Tibial artery (tissue), 4 donors: ENCODE measurements around the gene BTBD19.

Source experiments
- DNase-seq, 2 donors: peaks; one replicate each; pipeline ENCODE4 v3.0.0-alpha.2; 2019
- H3K27ac ChIP-seq, 2 donors: fragments of 200-600 bp; sonication (generic) in 1 of 2; 1 replicate in 1 of 2; 2 replicates in 1 of 2; pipeline ENCODE4 v1.5.1; 2018 to 2019; ENCODE audit warnings: mild to moderate bottlenecking in 1 of 2
- H3K27me3 ChIP-seq, 2 donors: fragments of 200-600 bp; sonication (generic) in 1 of 2; one replicate each; pipeline versions ENCODE4 v1.5.1 to v1.6.0; 2016 to 2019
- H3K36me3 ChIP-seq, 3 donors: fragments of 200-600 bp; sonication (generic) in 2 of 3; one replicate each; pipeline ENCODE4 v1.5.1; 2016 to 2019; ENCODE audit warnings: mild to moderate bottlenecking in 2 of 3
- H3K4me1 ChIP-seq, 4 donors: fragments of 200-600 bp; sonication (generic) in 2 of 4; 1 replicate in 3 of 4; 2 replicates in 1 of 4; pipeline ENCODE4 v1.5.1; 2016 to 2019
- H3K4me3 ChIP-seq, 2 donors: fragments of 200-600 bp; sonication (generic) in 1 of 2; 1 replicate in 1 of 2; 2 replicates in 1 of 2; pipeline ENCODE4 v1.5.1; 2018 to 2019; ENCODE audit warnings: mild to moderate bottlenecking in 2 of 2
- H3K9me3 ChIP-seq, 3 donors: fragments of 200-600 bp; sonication (generic) in 1 of 3; one replicate each; pipeline ENCODE4 v1.5.1; 2016 to 2019
- intact Hi-C: fragments of 100-400 bp; cut with DNase I; formaldehyde crosslinking; loops from one replicate; pipeline ENCODE4 v1.15.0; 2023; ENCODE audit warnings: low total_unique reads
- TF ChIP-seq, protein P1 (sequence below), 2 experiments: fragments of 200-600 bp in 1 of 2; fragments of 450-650 bp in 1 of 2; IDR thresholded peaks; one replicate each; pipeline ENCODE4 v1.5.1; 2017 to 2019; ENCODE audit warnings: antibody characterized with exemption in 2 of 2, mild to moderate bottlenecking in 1 of 2, moderate library complexity in 1 of 2

Gene BTBD19

DNA sequence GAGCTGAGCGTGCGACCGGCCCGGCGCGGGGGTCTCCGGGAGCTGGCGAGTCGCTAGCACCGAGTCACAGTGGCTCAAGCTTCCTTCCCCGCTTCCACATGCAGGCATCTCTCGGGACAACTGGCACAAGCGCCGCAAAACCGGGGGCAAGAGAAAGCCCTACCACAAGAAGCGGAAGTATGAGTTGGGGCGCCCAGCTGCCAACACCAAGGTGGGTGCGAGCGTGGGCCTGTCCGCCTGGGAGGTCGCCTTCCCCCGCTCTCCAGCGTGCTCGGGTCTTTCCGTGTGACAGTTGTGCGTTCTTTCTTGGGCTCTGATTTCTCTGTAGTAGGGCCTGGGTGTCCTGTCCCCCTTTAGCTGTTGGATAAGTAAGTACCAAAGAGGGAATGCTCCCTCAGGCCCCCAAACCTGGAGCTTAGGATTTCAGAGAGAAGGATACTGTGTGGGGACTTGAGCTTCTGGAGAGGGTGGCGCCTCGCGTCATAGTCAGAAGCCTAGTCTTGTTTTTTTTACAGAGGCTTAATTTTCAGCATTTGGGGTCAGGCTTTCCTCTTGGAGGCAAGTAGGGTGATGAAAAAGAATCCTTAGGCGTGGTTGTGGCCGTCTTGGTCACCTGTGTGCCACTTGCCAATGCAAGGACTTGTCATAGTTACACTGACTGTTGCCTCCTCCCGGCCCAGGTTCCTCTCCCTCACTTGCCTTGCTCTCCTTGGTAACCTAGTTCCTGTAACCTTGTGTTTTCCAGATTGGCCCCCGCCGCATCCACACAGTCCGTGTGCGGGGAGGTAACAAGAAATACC is 32.2 kb upstream of the BTBD19 start:
- TF ChIP-seq, protein P1, sequence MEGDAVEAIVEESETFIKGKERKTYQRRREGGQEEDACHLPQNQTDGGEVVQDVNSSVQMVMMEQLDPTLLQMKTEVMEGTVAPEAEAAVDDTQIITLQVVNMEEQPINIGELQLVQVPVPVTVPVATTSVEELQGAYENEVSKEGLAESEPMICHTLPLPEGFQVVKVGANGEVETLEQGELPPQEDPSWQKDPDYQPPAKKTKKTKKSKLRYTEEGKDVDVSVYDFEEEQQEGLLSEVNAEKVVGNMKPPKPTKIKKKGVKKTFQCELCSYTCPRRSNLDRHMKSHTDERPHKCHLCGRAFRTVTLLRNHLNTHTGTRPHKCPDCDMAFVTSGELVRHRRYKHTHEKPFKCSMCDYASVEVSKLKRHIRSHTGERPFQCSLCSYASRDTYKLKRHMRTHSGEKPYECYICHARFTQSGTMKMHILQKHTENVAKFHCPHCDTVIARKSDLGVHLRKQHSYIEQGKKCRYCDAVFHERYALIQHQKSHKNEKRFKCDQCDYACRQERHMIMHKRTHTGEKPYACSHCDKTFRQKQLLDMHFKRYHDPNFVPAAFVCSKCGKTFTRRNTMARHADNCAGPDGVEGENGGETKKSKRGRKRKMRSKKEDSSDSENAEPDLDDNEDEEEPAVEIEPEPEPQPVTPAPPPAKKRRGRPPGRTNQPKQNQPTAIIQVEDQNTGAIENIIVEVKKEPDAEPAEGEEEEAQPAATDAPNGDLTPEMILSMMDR (IDR thresholded peaks at IDR 0.05): no peak
- peaks cover 0 to 27% (median 15%) of the 10 kb centered on the region in 4 donors for H3K4me1 ChIP-seq
- intact Hi-C loops: loop anchor here (5.0 kb wide), 1 partner anchor 44 kb away; the partner anchor contains the start of gene RNU5D-1

DNA sequence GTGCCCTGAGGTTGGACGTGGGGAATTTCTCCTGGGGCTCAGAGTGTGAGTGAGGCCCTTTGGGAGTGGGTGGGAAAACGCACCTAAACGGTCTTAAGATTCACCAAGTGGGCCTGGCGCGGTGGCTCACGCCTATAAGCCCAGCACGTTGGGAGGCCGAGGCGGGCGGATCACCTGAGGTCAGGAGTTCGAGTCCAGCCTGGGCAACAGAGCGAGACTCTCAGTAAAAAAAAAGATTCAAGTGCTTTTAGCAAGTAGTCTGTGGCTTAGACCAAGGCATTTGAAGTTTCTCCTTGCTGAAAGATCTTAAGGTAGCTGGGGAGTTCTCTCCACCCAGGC is 31.6 kb upstream of the BTBD19 start:
- H3K9me3 ChIP-seq: no peaks in the 10 kb centered on the region
- H3K36me3 ChIP-seq: peaks cover 16 to 54% (median 49%) of the 10 kb centered on the region in 3 donors
- no peak for DNase-seq
- peak overlapping the region; percentile 96 to 97 for H3K27ac ChIP-seq
- peaks cover 0 to 27% (median 15%) of the 10 kb centered on the region in 4 donors for H3K4me1 ChIP-seq
- H3K4me3 ChIP-seq: peak overlapping the region; percentile 82 to 88
- TF ChIP-seq, protein P1 (IDR thresholded peaks at IDR 0.05): no peak
- no peaks in the 10 kb centered on the region for H3K27me3 ChIP-seq
- intact Hi-C loops: loop anchor here (5.0 kb wide), 1 partner anchor 44 kb away; the partner anchor contains the start of gene RNU5D-1

More for the DNA sequence above, 32.2 kb upstream of the BTBD19 start:
- Histone ChIP-seq H3K36me3 (peaks cover 16 to 50% (median 44%) of the 10 kb centered on the region in 3 donors), H3K9me3 (no peaks in the 10 kb centered on the region), H3K27ac (peak overlapping the region; percentile 96 to 97), H3K27me3 (no peaks in the 10 kb centered on the region), H3K4me3 (peak overlapping the region; percentile 82 to 88)
- DNase-seq: peak in 1 of 2 donors; percentile 41

GRCh38 chr1:44777547-44777946 is 30.8 kb upstream of the BTBD19 start:
- intact Hi-C loops: loop anchor here (5.0 kb wide), 1 partner anchor 45 kb away; the partner anchor contains the start of gene RNU5D-1
- TF ChIP-seq, protein P1 (IDR thresholded peaks at IDR 0.05): no peak
- peaks cover 16 to 54% (median 49%) of the 10 kb centered on the region in 3 donors for H3K36me3 ChIP-seq

GRCh38 chr1:44777969-44778635 is 30.2 kb upstream of the BTBD19 start:
- Histone ChIP-seq H3K9me3 (no peaks in the 10 kb centered on the region), H3K4me1 (peaks cover 0 to 27% (median 15%) of the 10 kb centered on the region in 4 donors), H3K27ac (no peak overlapping the region), H3K4me3 (no peak overlapping the region), H3K36me3 (peaks cover 16 to 54% (median 49%) of the 10 kb centered on the region in 3 donors), H3K27me3 (no peaks in the 10 kb centered on the region)
- DNase-seq: no peak
- TF ChIP-seq, protein P1 (IDR thresholded peaks at IDR 0.05): no peak
- intact Hi-C loops: loop anchor here (5.0 kb wide), 1 partner anchor 46 kb away; the partner anchor contains the start of gene RNU5D-1

More at GRCh38 chr1:44777547-44777946, 30.8 kb upstream of the BTBD19 start:
- Histone ChIP-seq H3K4me1 (peaks cover 0 to 27% (median 15%) of the 10 kb centered on the region in 4 donors), H3K4me3 (no peak overlapping the region), H3K9me3 (no peaks in the 10 kb centered on the region), H3K27ac (no peak overlapping the region), H3K27me3 (no peaks in the 10 kb centered on the region)
- DNase-seq: no peak

DNA sequence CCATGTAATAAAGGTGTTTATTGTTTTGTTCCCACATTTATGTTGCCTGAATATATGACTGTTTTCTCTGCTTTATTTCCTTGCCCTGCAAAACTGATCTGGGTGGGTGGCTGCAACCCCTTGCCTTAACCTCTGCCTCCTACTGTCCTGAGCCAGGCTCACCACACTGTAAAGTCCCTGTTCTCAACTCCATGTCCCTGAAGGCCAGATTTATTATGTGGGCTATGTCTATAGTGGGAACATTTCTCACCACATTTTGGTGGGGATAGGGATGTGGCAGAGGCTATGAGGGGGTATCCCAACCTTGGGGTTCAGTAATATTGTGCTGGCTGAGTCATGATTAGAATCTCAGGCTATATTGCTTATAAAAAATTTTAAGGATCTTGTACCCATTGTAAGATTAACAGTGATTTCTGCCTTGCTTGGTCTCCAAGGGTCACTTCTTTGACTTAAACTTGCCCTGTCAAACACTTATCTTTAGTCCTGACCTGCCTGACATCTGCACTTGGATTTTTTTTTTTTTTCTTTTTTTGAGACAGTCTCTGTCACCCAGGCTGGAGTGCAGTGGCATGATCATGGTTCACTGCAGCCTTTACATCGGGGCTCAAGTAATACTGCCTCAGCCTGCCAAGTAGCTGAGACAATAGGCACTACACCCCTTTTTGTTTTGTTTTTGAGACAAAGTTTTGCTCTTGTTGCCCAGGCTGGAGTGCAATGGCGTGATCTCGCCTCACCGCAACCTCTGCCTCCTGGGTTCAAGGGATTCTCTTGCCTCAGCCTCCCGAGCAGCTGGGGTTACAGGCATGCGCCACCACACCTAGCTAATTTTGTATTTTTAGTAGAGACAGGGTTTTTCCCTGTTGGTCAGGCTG is 29.4 kb upstream of the BTBD19 start:
- no peak overlapping the region for H3K27ac ChIP-seq
- TF ChIP-seq, protein P1 (IDR thresholded peaks at IDR 0.05): no peak
- no peaks in the 10 kb centered on the region for H3K27me3 ChIP-seq
- H3K4me1 ChIP-seq: peaks cover 0 to 32% (median 19%) of the 10 kb centered on the region in 4 donors
- H3K36me3 ChIP-seq: peaks cover 16 to 54% (median 49%) of the 10 kb centered on the region in 3 donors
- H3K9me3 ChIP-seq: no peaks in the 10 kb centered on the region
- intact Hi-C loops: loop anchor here (5.0 kb wide), 1 partner anchor 47 kb away; the partner anchor contains the start of gene RNU5D-1
- DNase-seq: no peak
- no peak overlapping the region for H3K4me3 ChIP-seq
